C4-2B (cell line): ENCODE results near the gene UMAD1.

Experiments
- H3K27ac ChIP-seq: fragments of 450-650 bp; 2 replicates; pipeline ENCODE4 v1.5.1; 2017
- ZFX ChIP-seq: fragments of 450-650 bp; IDR thresholded peaks from 2 replicates; pipeline ENCODE4 v1.6.1; 2017
- TF ChIP-seq, protein P1 (sequence below): fragments of 450-650 bp; conservative IDR thresholded peaks from 2 replicates; pipeline ENCODE4 v1.5.1; 2017; ENCODE audit warnings: mild to moderate bottlenecking

The UMAD1 gene

DNA sequence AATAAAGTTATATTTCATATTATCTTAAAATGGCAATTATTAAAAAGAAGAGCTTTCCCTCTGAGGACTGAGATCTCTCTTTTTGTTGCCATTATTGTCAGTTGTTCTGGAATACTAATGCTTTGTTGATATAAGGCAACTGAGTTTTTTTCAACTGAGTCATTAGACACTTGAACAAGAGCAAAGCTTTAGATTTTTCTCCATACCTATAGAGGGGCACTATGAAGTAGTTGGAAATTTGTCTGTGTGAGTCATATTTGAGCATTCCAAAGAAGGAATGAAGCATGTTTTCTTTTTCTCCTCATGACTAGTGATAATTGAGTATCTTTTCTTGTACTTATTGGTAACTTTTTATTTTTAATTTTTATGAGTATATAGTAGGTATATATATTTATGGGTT, 53.3 kb downstream of the UMAD1 start:
- TF ChIP-seq, protein P1, sequence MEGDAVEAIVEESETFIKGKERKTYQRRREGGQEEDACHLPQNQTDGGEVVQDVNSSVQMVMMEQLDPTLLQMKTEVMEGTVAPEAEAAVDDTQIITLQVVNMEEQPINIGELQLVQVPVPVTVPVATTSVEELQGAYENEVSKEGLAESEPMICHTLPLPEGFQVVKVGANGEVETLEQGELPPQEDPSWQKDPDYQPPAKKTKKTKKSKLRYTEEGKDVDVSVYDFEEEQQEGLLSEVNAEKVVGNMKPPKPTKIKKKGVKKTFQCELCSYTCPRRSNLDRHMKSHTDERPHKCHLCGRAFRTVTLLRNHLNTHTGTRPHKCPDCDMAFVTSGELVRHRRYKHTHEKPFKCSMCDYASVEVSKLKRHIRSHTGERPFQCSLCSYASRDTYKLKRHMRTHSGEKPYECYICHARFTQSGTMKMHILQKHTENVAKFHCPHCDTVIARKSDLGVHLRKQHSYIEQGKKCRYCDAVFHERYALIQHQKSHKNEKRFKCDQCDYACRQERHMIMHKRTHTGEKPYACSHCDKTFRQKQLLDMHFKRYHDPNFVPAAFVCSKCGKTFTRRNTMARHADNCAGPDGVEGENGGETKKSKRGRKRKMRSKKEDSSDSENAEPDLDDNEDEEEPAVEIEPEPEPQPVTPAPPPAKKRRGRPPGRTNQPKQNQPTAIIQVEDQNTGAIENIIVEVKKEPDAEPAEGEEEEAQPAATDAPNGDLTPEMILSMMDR, result no peak
- TF ChIP-seq ZFX, result no peak
- no peak overlapping the region for H3K27ac ChIP-seq

DNA sequence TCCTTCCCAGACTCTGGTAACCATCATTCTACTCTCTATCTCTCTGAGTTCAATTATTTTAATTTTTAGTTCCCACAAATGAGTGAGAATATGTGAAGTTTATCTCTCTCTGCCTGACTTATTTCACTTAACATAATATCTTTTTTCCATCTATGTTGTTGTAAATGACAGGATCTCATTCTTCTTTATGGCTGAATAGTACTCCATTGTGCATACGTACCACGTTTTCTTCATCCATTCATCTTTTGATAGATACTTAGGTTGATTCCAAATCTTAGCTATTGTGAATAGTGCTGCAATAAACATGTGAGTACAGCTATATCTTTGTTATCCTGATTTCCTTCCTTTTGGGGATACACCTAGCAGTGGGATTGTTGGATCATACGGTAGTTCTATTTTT, 54.0 kb downstream of the UMAD1 start:
- no peak overlapping the region for H3K27ac ChIP-seq
- TF ChIP-seq ZFX, result no peak
- TF ChIP-seq, protein P1, result no peak

DNA sequence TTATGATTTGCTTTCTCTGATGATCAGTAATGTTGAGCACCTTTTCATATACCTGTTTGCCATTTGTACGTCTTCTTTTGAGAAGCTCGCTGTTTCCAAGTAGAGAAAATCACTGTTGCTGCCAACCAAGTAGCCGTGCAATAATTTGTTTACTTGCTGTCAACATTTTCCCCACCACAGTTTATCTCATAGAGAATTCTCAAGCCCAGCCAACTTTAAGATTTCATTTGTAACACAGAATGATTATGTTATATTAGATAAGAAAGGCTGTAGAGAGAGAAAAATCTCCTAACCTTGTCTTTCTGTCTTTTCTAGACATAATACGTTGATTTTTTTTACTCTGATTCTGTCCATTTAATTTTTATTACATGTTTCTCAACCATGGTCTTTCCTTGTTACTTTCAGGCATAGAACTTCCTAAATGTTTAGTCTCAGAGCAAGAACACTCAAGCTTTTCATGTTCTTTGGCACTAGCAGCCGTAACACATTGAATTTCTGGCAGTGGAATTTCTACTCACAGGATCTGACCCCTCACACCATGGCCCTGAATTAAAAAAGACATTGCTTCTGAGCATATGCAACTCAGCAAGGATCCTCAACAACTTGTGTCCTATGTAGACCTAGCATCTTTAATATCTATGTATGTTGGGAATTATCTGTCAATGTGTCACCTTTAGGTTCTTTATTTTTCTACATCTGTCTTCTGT, 54.7 kb downstream of the UMAD1 start:
- TF ChIP-seq ZFX, result no peak
- TF ChIP-seq, protein P1, result no peak
- no peak overlapping the region for H3K27ac ChIP-seq

DNA sequence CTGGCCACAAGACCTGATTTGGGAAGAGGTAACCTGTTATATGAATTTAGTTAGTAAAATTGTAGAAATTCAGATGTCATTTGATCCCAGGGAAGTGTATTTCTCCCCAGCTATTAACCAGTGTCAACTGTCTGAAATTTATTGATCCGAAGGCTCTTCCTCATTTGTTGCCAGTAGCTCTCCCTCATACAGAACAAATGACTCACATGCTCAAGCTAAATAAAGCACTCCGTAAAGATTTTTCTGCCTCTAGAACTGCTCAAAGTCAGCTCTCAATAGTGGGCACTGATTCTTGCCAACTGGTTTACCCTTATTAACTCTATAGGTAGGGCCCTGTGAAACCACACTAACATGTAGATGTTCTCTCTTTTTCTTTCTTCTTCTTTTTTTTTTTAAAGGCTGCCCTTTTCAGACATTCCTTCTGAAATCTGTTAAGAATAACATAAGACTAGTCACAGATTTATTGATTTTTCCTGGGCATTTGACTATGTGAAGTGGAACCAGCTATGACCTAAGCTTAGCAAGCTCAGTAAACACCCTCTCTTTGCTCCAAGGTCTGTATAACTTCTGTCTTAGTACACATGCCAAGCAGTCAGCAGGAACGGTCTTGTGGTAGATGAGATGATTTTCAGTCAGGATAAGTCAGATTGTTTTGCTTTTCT, 56.0 kb downstream of the UMAD1 start:
- TF ChIP-seq, protein P1, result no peak
- no peak for TF ChIP-seq ZFX
- H3K27ac ChIP-seq, result no peak overlapping the region

DNA sequence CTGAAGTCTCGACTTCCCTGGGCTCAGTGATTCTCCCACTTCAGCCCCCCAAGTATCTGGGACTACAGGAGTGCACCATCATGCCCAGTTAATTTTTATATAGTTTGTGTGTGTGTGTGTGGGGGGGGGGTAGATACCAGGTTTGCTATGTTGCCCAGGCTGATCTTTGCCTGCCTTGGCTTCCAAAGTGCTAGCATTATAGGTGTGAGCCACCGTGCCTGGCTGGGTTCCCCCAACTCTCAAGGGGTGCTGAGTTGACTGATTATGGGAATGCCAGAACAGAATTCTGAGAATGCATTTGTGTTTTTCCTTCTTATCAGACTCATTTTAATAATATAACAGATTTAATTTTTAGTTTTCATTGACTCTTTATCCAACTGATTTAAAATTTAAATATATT, 58.4 kb downstream of the UMAD1 start:
- no peak overlapping the region for H3K27ac ChIP-seq
- no peak for TF ChIP-seq ZFX
- TF ChIP-seq, protein P1, result no peak

DNA sequence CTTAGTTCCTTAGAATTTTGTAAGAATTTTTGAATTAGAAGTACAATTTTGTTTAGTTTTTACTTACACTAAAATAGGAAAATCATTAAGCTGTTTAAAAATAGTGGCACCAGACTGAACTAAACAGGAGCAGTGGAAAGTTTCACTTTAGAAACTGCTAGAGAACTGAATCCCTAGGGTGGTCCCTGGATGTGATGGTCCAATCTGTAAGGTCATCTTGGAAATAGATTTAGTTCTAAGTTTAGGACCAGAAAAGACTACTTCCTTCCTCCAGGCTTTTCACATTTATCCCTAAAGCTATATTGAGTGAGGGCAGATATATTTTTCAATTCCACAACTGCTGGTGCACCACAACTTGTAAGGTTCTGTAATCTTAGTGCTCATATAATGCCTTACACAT, 58.8 kb downstream of the UMAD1 start:
- TF ChIP-seq, protein P1, result no peak
- no peak for TF ChIP-seq ZFX

DNA sequence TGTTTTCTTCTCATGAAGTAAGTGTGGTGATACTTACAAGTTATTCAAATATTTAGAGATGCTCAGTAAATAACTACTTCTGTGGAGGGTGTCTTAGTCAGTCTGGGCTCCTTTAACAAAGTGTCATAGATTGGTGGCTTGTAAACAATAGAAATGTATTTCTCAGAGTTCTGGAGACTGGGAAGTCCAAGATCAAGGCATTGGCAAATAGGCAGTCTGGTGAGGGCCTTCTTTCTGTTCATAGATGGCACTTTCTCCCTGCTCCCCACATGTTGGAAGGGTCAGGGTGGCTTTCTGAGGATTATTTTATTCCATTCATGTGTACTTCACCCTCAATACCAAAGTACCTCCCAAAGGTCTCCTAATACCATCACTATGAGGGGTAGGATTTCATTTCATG, 59.4 kb downstream of the UMAD1 start:
- H3K27ac ChIP-seq, result no peak overlapping the region

More for the DNA sequence above, 58.8 kb downstream of the UMAD1 start:
- H3K27ac ChIP-seq, result no peak overlapping the region

More for the DNA sequence above, 59.4 kb downstream of the UMAD1 start:
- TF ChIP-seq, protein P1, result no peak
- TF ChIP-seq ZFX, result no peak
